ENCODE results near the gene SOX30. TPM values are rescaled to one million over a fixed set of nuclear protein-coding genes. Genes with fewer than 3 reads are reported as not detected.
A peak's percentile ranks its signal among the peaks of the same experiment; 100 is the strongest.

The SOX30 gene
- total RNA-seq, 1 donor from 2014 or later = 0.15 TPM

GRCh38 chr5:157576678-157577077 is 75.6 kb downstream of the SOX30 start:
- peaks cover 6% of the 10 kb centered on the region for H3K27me3 Mint-ChIP-seq (ENCODE audit: unreplicated experiment)
- peak overlapping the region; percentile 88 for H3K4me3 Mint-ChIP-seq (ENCODE audit: unreplicated experiment)
- peaks cover 5% of the 10 kb centered on the region for H3K36me3 Mint-ChIP-seq (ENCODE audit: low read depth, unreplicated experiment)
- peaks cover 42% of the 10 kb centered on the region for H3K4me1 Mint-ChIP-seq (ENCODE audit: unreplicated experiment)
- H3K9me3 Mint-ChIP-seq (ENCODE audit: unreplicated experiment) = no peaks in the 10 kb centered on the region
- H3K27ac Mint-ChIP-seq (ENCODE audit: unreplicated experiment) = no peak overlapping the region
- DNase-seq (ENCODE audit: low spot score) = no peak
- no peak for TF ChIP-seq CTCF (IDR thresholded peaks at IDR 0.05; ENCODE audit: unreplicated experiment)

Other genes with a start within 250 kb of the SOX30 start
- gene NIPAL4, start 192.2 kb downstream of the SOX30 start, total RNA-seq (ENCODE audit: unreplicated experiment) = not detected
- gene ADAM19, start 76.7 kb downstream of the SOX30 start, total RNA-seq (ENCODE audit: unreplicated experiment) = 176 TPM
- not detected for gene C5orf52, start 19.1 kb upstream of the SOX30 start, total RNA-seq (ENCODE audit: unreplicated experiment)
- gene THG1L, start 79.0 kb upstream of the SOX30 start, total RNA-seq (ENCODE audit: unreplicated experiment) = 6.4 TPM
- 6.0 TPM for gene LSM11, start 91.3 kb upstream of the SOX30 start, total RNA-seq (ENCODE audit: unreplicated experiment)
- gene CLINT1, start 206.7 kb upstream of the SOX30 start, total RNA-seq (ENCODE audit: unreplicated experiment) = 72.9 TPM

Data from endothelial cell (in vitro differentiated cells).